K562 (cell line): Measurements from ENCODE around the gene XCL1.

Experiments used
- ATF2 ChIP-seq: sonication (generic); formaldehyde crosslinking; IDR thresholded peaks from 2 replicates; pipeline ENCODE4 v1.8.1; 2022; ENCODE audit warnings: missing genetic modification reagents
- CTCF ChIP-seq, 3 experiments: IDR thresholded peaks in 2 of 3; conservative IDR thresholded peaks in 1 of 3; 2 replicates each; pipeline ENCODE4 v1.5.1; 2011 to 2012; ENCODE audit warnings: low read length in 3 of 3, mild to moderate bottlenecking in 3 of 3, control low read depth in 2 of 3, improper control_type of control experiment in 1 of 3, inconsistent platforms in 1 of 3, low read depth in 1 of 3, mixed read lengths in 1 of 3, moderate library complexity in 1 of 3; ENCODE audit not compliant: insufficient read depth in 2 of 3
- HDAC6 ChIP-seq: IDR thresholded peaks from 2 replicates; pipeline ENCODE4 v1.6.1; 2012; ENCODE audit warnings: low read depth, mild to moderate bottlenecking, control low read depth, inconsistent platforms, low read length, moderate library complexity
- JUND ChIP-seq, 2 experiments: IDR thresholded peaks; 2 replicates in 1 of 2; 3 replicates in 1 of 2; pipeline ENCODE4 v1.6.1; 2011; ENCODE audit warnings: borderline replicate concordance in 2 of 2, low read depth in 2 of 2, low read length in 2 of 2, improper control_type of control experiment in 1 of 2, missing biosample characterization in 1 of 2, missing genetic modification characterization in 1 of 2, missing genetic modification reagents in 1 of 2
- PHB2 ChIP-seq: fragments of 450-650 bp; IDR thresholded peaks from 2 replicates; pipeline ENCODE4 v1.6.1; 2017; ENCODE audit warnings: low read depth
- POLR2AphosphoS5 ChIP-seq: IDR thresholded peaks from 2 replicates; pipeline ENCODE4 v1.6.1; 2011; ENCODE audit warnings: mild to moderate bottlenecking, low read depth, low read length, moderate library complexity; ENCODE audit not compliant: control insufficient read depth, insufficient read depth
- RB1 ChIP-seq: fragments of 450-650 bp; IDR thresholded peaks from 2 replicates; pipeline ENCODE4 v1.6.1; 2017; ENCODE audit warnings: low read depth, mild to moderate bottlenecking
- SP1 ChIP-seq: sonication (generic); formaldehyde crosslinking; IDR thresholded peaks from 2 replicates; pipeline ENCODE4 v1.8.1; 2022; ENCODE audit warnings: mild to moderate bottlenecking, missing genetic modification reagents
- SRF ChIP-seq, 2 experiments: fragments of 250-450, 450-650 bp in 1 of 2; sonication (Bioruptor Pico) in 1 of 2; sonication (generic) in 1 of 2; formaldehyde crosslinking; IDR thresholded peaks; 2 replicates each; pipeline versions ENCODE4 v1.5.0 to v1.5.1; 2020 to 2022; ENCODE audit warnings: mild to moderate bottlenecking in 1 of 2, missing genetic modification reagents in 1 of 2
- TSHZ1 ChIP-seq: fragments of 250-450 bp; sonication (Bioruptor Pico); IDR thresholded peaks from 2 replicates; pipeline ENCODE4 v1.4.0; 2020; ENCODE audit warnings: mild to moderate bottlenecking, moderate library complexity
- ZBTB1 ChIP-seq: sonication (generic); formaldehyde crosslinking; IDR thresholded peaks from 2 replicates; pipeline ENCODE4 v1.8.1; 2023; ENCODE audit warnings: missing genetic modification reagents, low read depth, mild to moderate bottlenecking, borderline replicate concordance
- ZNF274 ChIP-seq: IDR thresholded peaks from 2 replicates; pipeline ENCODE4 v1.6.1; 2011; ENCODE audit warnings: low read depth, mild to moderate bottlenecking, low read length, moderate library complexity, borderline replicate concordance
- ZNF445 ChIP-seq: fragments of 250-450 bp; sonication (Bioruptor Pico); IDR thresholded peaks from 2 replicates; pipeline ENCODE4 v1.4.0; 2020; ENCODE audit warnings: low read depth, mild to moderate bottlenecking, moderate library complexity

- TF ChIP-seq ZNF445 (no peak), ATF2 (CRISPR knock-in tag) (no peak), SRF (CRISPR knock-in tag; IDR thresholded peaks at IDR 0.05) (no peak), POLR2AphosphoS5 (no peak), ZBTB1 (CRISPR knock-in tag) (no peak), CTCF (IDR thresholded peaks at IDR 0.05 in 2 of 3, conservative IDR thresholded peaks at IDR 0.05 in 1 of 3; ENCODE audit: insufficient read depth in 2 of 3, low read depth in 1 of 3, low read length in 3 of 3) (no peak), RB1 (no peak), HDAC6 (no peak), SP1 (CRISPR knock-in tag) (no peak), TSHZ1 (CRISPR knock-in tag) (no peak), JUND (IDR thresholded peaks at IDR 0.05; ENCODE audit: borderline replicate concordance, low read depth, low read length) (no peak), JUND (tag; IDR thresholded peaks at IDR 0.05; ENCODE audit: borderline replicate concordance, low read depth, low read length) (no peak), ZNF274 (no peak), PHB2 (no peak)
Measured at GRCh38 chr1:168554603-168555483, 21.6 kb upstream of the XCL1 start.
